ENCODE measurements around the gene CDON.

CDON gene

DNA sequence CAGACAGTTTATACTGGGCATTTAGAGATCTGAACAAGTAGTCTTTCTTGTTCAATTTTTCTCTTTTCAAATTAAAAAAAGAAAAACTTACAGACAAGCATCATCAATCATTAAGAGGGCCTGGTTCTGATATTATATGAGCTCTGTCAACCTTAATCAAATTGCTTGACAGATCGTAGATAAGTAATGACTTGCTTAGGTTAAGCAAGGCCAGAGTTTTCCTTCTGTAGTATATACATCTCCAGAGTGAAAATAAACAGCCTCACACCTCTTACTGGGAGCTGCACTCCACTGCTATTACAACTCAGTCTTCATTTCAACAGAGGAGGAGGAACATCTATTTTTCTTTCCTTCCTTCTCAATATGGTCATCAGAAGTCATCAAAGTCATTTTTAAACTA is 13.5 kb downstream of the CDON start:
- Histone ChIP-seq H3K4me3 (no peak overlapping the region), H3K36me3 (no peaks in the 10 kb centered on the region), H3K9me3 (no peaks in the 10 kb centered on the region), H3K27me3 (no peaks in the 10 kb centered on the region), H3K27ac (no peak overlapping the region), H3K4me1 (no peaks in the 10 kb centered on the region)
- no peak for DNase-seq
- intact Hi-C loops (cut with DNase I; ENCODE audit: low total_unique reads) = no loop called here
- TF ChIP-seq, protein P1, sequence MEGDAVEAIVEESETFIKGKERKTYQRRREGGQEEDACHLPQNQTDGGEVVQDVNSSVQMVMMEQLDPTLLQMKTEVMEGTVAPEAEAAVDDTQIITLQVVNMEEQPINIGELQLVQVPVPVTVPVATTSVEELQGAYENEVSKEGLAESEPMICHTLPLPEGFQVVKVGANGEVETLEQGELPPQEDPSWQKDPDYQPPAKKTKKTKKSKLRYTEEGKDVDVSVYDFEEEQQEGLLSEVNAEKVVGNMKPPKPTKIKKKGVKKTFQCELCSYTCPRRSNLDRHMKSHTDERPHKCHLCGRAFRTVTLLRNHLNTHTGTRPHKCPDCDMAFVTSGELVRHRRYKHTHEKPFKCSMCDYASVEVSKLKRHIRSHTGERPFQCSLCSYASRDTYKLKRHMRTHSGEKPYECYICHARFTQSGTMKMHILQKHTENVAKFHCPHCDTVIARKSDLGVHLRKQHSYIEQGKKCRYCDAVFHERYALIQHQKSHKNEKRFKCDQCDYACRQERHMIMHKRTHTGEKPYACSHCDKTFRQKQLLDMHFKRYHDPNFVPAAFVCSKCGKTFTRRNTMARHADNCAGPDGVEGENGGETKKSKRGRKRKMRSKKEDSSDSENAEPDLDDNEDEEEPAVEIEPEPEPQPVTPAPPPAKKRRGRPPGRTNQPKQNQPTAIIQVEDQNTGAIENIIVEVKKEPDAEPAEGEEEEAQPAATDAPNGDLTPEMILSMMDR (IDR thresholded peaks at IDR 0.05) = no peak

DNA sequence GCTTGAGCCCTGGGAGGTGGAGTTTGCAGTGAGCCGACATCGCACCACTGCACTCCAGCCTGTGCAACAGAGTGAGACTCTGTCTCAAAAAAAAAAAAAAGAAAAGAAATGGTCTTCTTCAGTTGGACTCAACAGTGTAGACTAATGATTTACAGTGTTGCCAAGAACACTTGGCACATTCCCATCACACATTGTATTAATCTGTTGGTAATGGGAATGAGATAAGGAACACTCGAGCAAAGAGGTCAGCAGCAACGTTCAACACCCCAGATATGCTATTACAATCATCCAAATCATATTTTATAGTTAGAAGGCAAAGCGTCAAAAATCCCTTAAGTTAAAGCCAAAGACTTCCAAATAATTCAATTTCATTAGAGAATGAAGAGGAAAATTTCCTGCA is 14.5 kb downstream of the CDON start:
- no peak overlapping the region for H3K27ac ChIP-seq
- TF ChIP-seq, protein P1 (IDR thresholded peaks at IDR 0.05) = no peak
- no peaks in the 10 kb centered on the region for H3K36me3 ChIP-seq
- no peaks in the 10 kb centered on the region for H3K4me1 ChIP-seq
- DNase-seq = no peak
- intact Hi-C loops (cut with DNase I; ENCODE audit: low total_unique reads) = no loop called here
- no peak overlapping the region for H3K4me3 ChIP-seq
- H3K9me3 ChIP-seq = no peaks in the 10 kb centered on the region
- H3K27me3 ChIP-seq = no peaks in the 10 kb centered on the region

DNA sequence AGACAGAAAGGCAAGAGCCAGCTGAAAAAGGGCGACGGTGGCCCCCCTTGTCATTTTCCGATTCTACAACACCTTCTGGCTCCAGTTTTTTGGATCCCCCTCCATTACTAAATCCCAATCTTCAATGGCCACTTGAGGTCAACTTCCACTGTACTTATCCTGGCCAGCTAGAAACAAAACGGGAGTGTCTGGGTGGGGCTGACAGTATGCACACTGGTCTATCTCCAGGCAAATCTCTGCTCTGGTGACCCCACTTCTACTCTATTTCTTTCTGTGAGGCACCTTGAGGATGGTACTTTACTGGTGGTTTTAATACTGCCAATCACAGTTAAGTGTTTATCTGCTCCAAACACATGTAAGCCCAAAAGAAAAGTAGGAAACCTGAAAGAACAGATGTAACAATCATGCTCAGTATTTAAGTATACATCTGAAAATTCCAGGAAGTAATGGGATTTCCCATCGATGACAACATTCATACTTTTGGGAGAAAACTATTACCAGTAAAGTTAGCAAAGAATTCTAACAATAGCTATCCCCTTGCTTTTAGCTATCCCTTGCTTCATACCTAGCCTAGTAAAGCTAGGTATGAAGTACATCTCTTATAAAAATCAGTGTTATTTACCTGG is 16.0 kb downstream of the CDON start:
- H3K4me3 ChIP-seq = no peak overlapping the region
- TF ChIP-seq, protein P1 (IDR thresholded peaks at IDR 0.05) = no peak
- no peak for DNase-seq
- no peaks in the 10 kb centered on the region for H3K4me1 ChIP-seq
- no peaks in the 10 kb centered on the region for H3K9me3 ChIP-seq
- H3K27ac ChIP-seq = no peak overlapping the region
- no peaks in the 10 kb centered on the region for H3K27me3 ChIP-seq
- H3K36me3 ChIP-seq = no peaks in the 10 kb centered on the region
- intact Hi-C loops (cut with DNase I; ENCODE audit: low total_unique reads) = no loop called here

DNA sequence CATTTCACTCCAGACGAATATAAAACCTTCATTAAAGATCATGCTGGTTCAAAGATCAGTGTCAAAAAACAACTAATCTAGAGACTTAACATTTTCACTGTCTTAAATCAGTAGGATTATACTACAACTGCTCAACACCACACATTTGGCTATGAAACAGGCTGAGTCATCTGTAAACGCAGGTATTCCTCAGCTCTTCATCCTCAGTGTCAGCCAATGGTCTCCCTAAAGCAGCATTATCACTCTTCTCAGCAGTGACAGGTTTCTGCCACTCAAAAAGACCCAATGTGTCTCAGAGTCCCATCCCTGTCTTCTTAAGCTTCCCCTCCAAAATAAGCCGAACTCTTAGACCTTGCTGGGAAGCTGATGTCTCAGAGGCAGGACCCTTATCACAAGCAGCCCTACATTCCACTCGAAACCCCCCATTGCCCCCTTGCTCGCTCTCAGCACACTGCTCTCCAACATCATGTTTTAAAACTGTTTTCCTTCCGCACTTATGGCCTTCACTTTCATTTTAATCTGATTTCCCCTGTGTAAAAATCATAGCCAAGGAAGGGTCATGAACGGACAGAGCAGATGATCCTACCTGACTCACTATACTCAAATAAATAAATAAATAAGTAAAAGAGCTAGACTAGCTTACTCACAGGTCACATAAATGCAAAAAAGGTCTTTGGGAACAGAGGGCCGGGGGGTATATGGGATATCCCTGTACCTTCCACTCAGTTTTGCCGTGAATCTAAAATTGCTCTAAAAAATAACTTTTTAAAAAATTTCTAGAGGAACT is 23.0 kb downstream of the CDON start:
- TF ChIP-seq, protein P1 (IDR thresholded peaks at IDR 0.05) = no peak
- no peak for DNase-seq
- Histone ChIP-seq H3K36me3 (no peaks in the 10 kb centered on the region), H3K4me3 (no peak overlapping the region), H3K27ac (no peak overlapping the region), H3K27me3 (no peaks in the 10 kb centered on the region), H3K9me3 (no peaks in the 10 kb centered on the region), H3K4me1 (no peaks in the 10 kb centered on the region)
- intact Hi-C loops (cut with DNase I; ENCODE audit: low total_unique reads) = no loop called here

DNA sequence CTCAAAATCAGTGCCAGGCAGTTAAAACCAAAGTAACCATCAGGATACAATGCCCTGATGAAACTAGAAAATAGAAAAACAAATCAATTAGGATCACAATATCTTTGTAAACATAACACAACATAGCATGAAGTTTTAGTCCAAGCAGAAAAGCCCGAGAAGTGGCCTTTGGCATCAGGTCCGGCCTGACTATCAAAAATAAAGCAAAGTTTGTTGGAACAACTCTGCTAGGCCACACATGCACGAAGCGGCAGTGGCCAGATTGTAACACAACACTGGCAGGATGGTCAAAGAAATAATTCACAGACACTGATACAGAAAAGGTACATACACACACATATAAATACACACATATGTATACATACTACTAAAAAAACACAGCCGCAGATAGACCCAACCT is 26.9 kb downstream of the CDON start:
- Histone ChIP-seq H3K27ac (no peak overlapping the region), H3K4me3 (no peak overlapping the region), H3K4me1 (peaks cover 0 to 6% (median 0%) of the 10 kb centered on the region in 4 donors), H3K27me3 (no peaks in the 10 kb centered on the region), H3K9me3 (no peaks in the 10 kb centered on the region), H3K36me3 (no peaks in the 10 kb centered on the region)
- intact Hi-C loops (cut with DNase I; ENCODE audit: low total_unique reads) = no loop called here
- TF ChIP-seq, protein P1 (IDR thresholded peaks at IDR 0.05) = no peak
- DNase-seq = no peak
